H1 (cell line): ENCODE measurements around the gene UBE3C.

Source experiments
- CTCF ChIP-seq, 3 experiments: IDR thresholded peaks; 1 replicate in 2 of 3; 2 replicates in 1 of 3; pipeline versions ENCODE4 v1.5.1 to v1.6.1; 2011; ENCODE audit warnings: low read length in 3 of 3, mild to moderate bottlenecking in 3 of 3, inconsistent platforms in 2 of 3, low read depth in 1 of 3, moderate library complexity in 1 of 3; ENCODE audit not compliant: insufficient read depth in 1 of 3; ENCODE audit errors: control extremely low read depth in 1 of 3
- EZH2 ChIP-seq: fragments of 200-600 bp; sonication (generic); IDR thresholded peaks from 2 replicates; pipeline ENCODE4 v1.7.1; 2012; ENCODE audit warnings: low read depth, mild to moderate bottlenecking, moderate library complexity, low read length, inconsistent platforms; ENCODE audit not compliant: severe bottlenecking
- POLR2AphosphoS5 ChIP-seq: IDR thresholded peaks from 2 replicates; pipeline ENCODE4 v1.6.1; 2011; ENCODE audit warnings: low read depth, low read length
- USF2 ChIP-seq: IDR thresholded peaks from 2 replicates; pipeline ENCODE4 v1.6.1; 2011; ENCODE audit warnings: low read length, improper control_type of control experiment

GRCh38 chr7:157117796-157118195 lies 20.9 kb upstream of the UBE3C start:
- TF ChIP-seq USF2, result no peak
- TF ChIP-seq EZH2, result no peak
- no peak for TF ChIP-seq CTCF (IDR thresholded peaks at IDR 0.05; ENCODE audit: control extremely low read depth in 1 of 3, insufficient read depth in 1 of 3, low read depth in 1 of 3, low read length in 3 of 3)
- TF ChIP-seq POLR2AphosphoS5, result no peak
